ENCODE measurements around the gene TSC2.
"Not testable (repeated sequence)": the region's sequence is repeated elsewhere in the genome, so short reads cannot be mapped to it uniquely, and the experiment has no call there.

DNA sequence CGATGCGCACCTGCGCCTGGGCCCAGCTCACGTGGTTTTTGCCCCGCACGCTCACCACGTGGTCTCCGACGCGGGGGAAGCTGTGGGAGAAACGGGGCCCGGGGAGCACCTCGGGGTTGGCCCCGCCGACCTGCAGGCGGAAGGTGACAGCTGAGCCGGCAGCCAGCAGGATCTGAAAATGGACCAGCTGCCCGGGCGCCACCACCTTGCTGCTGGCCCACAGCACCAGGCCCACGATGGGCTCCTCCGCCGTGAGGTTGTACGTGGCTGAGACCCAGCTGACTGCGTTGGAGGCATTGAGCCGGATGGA is 61.4 kb downstream of the TSC2 start:
- not testable (repeated sequence) for TF ChIP-seq POLR2A (IDR thresholded peaks at IDR 0.05; ENCODE audit: low read depth, low read length); POLR2AphosphoS5 (IDR thresholded peaks at IDR 0.05; ENCODE audit: low read depth, low read length); TAF1 (IDR thresholded peaks at IDR 0.05; ENCODE audit: borderline replicate concordance, low read depth, low read length)

Measured in GM12892 (cell line).